Thoracic aorta (tissue), 2 donors: Measurements from ENCODE around the gene NECTIN4. TPM values are rescaled to one million over a fixed set of nuclear protein-coding genes. Genes with fewer than 3 reads are reported as not detected.
"Not testable (repeated sequence)": the region's sequence is repeated elsewhere in the genome, so short reads cannot be mapped to it uniquely, and the experiment has no call there.

ENCODE experiments used
- ATAC-seq: fragments of 150-250 bp; one replicate; pipeline ENCODE4 v1.8.0; 2017; ENCODE audit warnings: low read depth; ENCODE audit not compliant: insufficient number of reproducible peaks, low FRiP score
- DNase-seq: peaks from one replicate; pipeline ENCODE4 v3.0.0-alpha.2; 2020; ENCODE audit warnings: low spot score
- H3K27ac ChIP-seq, 2 donors: fragments of 200-600 bp; sonication (generic); 1 replicate in 1 of 2; 2 replicates in 1 of 2; pipeline ENCODE4 v1.5.1; 2016; ENCODE audit warnings: mild to moderate bottlenecking in 2 of 2, moderate library complexity in 2 of 2
- H3K27me3 ChIP-seq: fragments of 200-600 bp; sonication (generic); replicated peaks from 2 replicates; pipeline ENCODE4 v1.6.0; 2016; ENCODE audit warnings: mild to moderate bottlenecking; ENCODE audit not compliant: insufficient read depth
- H3K36me3 ChIP-seq: fragments of 200-600 bp; sonication (generic); one replicate; pipeline ENCODE4 v1.5.1; 2016
- H3K4me1 ChIP-seq, 2 donors: fragments of 200-600 bp; sonication (generic); 1 replicate in 1 of 2; 2 replicates in 1 of 2; pipeline versions ENCODE4 v1.5.1 to v1.6.0; 2016; ENCODE audit warnings: low read depth in 2 of 2, mild to moderate bottlenecking in 1 of 2; ENCODE audit not compliant: control insufficient read depth in 1 of 2
- H3K4me3 ChIP-seq: fragments of 200-600 bp; sonication (generic); 2 replicates; pipeline ENCODE4 v1.5.1; 2016; ENCODE audit warnings: mild to moderate bottlenecking
- H3K9me3 ChIP-seq: fragments of 200-600 bp; sonication (generic); 2 replicates; pipeline ENCODE4 v1.5.1; 2016
- total RNA-seq, 2 donors: library from RNA; depleted of rRNA; stranded (reverse); fragments of >200 nt; gene quantifications; one replicate each; pipeline versions ENCODE4 v1.1.0 to v1.2.3, GENCODE V29; 2016
- TF ChIP-seq, protein P1 (sequence below): fragments of 200-600 bp; sonication (generic); IDR thresholded peaks from one replicate; pipeline ENCODE4 v1.5.1; 2019; ENCODE audit warnings: antibody characterized with exemption

The NECTIN4 gene
- total RNA-seq, 2 donors from 2014 or later, result 0.14 TPM; not detected in 1

DNA sequence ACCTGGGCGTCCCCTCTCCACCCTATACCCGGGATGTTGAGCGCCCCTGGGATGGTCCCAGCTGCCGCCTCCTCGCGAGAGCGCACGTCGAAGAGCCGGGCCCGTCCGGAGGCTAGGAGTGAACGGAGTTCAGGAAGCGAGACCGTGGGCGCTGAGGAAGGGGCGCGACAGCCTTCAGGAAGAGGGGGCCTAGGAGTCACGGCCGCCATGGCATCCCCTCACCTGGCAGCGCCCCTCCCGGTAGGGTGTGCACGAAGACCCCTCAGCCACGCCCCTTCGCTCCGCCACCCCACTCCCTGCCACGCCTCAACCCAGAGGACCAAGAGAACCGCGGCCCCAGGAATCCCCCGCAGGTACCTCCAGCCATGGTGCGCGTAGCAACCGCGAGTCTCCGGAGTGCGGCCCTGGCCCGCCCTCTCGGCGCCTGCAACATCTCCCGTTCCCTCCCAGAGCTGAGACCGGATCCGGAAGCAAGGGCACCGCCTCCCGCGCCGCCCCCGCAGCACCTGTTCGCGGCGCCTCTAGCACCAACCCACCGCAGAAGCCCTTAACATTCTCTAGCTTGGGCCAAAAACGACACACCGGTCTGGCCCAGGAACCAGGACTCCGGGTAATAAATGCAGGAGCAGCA is 50.7 kb downstream of the NECTIN4 start, which contains the start of gene TSTD1:
TSTD1 (minus strand) TSS at position 442 of the 631 bp plus-strand sequence; CDS start at position 367, 75 bp downstream.
- ATAC-seq (no peak), DNase-seq (no peak)
- Histone ChIP-seq H3K27ac (no peak within 1 kb of the TSS), H3K27me3 (no peaks in the 10 kb centered on the region), H3K9me3 (no peaks in the 10 kb centered on the region), H3K4me3 (peak within 1 kb of the TSS; percentile 70), H3K4me1 (peaks cover 0 to 7% of the 10 kb centered on the region in 2 donors), H3K36me3 (peaks cover 39% of the 10 kb centered on the region)
- TF ChIP-seq, protein P1, sequence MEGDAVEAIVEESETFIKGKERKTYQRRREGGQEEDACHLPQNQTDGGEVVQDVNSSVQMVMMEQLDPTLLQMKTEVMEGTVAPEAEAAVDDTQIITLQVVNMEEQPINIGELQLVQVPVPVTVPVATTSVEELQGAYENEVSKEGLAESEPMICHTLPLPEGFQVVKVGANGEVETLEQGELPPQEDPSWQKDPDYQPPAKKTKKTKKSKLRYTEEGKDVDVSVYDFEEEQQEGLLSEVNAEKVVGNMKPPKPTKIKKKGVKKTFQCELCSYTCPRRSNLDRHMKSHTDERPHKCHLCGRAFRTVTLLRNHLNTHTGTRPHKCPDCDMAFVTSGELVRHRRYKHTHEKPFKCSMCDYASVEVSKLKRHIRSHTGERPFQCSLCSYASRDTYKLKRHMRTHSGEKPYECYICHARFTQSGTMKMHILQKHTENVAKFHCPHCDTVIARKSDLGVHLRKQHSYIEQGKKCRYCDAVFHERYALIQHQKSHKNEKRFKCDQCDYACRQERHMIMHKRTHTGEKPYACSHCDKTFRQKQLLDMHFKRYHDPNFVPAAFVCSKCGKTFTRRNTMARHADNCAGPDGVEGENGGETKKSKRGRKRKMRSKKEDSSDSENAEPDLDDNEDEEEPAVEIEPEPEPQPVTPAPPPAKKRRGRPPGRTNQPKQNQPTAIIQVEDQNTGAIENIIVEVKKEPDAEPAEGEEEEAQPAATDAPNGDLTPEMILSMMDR, result no peak

DNA sequence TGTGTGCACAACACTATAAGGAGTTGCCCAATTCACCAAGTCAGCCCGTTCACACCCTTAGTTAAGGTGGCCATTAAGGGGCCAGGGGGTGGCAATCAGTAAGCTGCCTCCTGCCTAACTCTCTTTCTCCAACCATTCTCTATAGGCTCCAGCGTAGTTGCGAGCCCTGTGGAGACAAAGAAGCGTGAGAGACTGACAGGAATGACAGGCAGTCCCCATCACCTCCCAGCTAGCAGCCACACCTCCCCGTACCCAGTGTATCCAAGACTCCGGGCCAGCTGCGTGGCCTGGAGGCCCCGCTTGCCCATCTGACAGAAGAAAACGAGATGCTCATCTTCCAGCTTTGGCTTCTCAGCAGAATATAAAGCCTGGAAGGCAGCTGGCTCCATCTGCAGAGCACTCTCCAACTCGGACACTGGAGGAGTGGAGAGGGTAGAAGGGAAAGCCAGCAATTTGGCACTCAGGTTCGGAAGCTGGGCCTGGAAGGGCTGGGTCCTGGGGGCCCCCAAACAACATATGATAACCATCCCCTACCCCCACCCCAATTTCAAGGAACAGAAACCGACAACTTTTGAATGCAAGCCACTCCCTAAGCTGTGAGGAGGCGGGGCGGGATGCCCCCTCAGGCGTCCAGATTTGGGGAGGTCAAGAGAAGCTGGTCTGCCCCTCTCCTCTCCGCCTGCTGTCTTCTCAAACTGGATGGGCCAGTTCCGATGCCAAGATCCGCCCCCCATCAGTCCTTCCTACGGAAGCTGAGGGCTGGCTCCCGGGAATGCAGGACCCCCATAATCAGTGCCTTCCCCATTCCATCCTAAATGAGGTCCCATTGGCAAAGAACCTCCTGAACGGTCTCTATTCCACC is 51.5 kb downstream of the NECTIN4 start:
- DNase-seq (no peak), ATAC-seq (no peak)
- TF ChIP-seq, protein P1, result no peak
- Histone ChIP-seq H3K27me3 (no peaks in the 10 kb centered on the region), H3K9me3 (no peaks in the 10 kb centered on the region), H3K4me1 (no peaks in the 10 kb centered on the region), H3K27ac (no peak overlapping the region), H3K4me3 (peak overlapping the region; percentile 70), H3K36me3 (peaks cover 37% of the 10 kb centered on the region)

DNA sequence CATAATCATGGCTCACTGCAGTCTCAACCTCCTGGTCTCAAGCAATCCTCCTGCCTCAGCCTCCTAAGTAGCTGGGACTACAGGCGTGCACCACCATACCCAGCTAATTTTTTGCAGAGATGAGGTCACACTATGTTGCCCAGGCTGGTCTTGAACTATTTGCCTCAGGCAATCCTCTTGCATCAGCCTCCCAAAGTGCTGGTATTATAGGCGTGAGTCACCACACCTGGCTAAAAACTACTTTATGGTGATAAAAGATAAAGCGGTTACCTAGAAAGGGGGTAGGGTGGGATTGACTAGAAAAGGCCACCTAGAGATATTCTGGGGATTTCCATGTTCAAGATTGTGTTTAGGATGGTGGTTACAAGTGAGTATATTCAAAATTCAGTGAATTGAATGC is 55.6 kb downstream of the NECTIN4 start:
- no peak overlapping the region for H3K27ac ChIP-seq
- DNase-seq, result no peak
- no peak for ATAC-seq
- TF ChIP-seq, protein P1, result no peak
- H3K27me3 ChIP-seq, result no peaks in the 10 kb centered on the region
- H3K36me3 ChIP-seq, result no peaks in the 10 kb centered on the region
- H3K4me3 ChIP-seq, result no peak overlapping the region
- no peaks in the 10 kb centered on the region for H3K9me3 ChIP-seq
- no peaks in the 10 kb centered on the region for H3K4me1 ChIP-seq

DNA sequence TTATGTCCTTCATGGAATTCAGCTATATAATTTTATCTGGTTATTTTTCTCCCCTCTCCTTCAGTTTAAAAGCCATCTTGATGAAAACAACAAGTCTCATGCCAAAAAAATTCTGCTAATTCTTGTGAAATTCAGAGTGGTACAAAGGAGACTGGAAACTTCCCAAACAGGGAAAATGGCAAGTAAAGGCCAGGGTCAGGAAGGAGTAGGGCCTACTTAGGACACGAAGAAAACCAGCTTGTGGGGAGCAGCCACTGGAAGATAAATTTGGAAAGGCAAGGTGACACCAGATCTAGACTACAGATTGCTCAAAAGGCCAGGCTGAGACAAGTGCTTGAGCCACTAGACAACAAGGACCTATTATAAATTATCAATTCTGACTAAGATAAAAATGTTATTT is 56.9 kb downstream of the NECTIN4 start:
- TF ChIP-seq, protein P1, result no peak
- H3K9me3 ChIP-seq, result no peaks in the 10 kb centered on the region
- H3K4me1 ChIP-seq, result no peaks in the 10 kb centered on the region
- ATAC-seq, result no peak
- no peaks in the 10 kb centered on the region for H3K27me3 ChIP-seq
- no peak overlapping the region for H3K4me3 ChIP-seq
- no peaks in the 10 kb centered on the region for H3K36me3 ChIP-seq
- no peak for DNase-seq
- no peak overlapping the region for H3K27ac ChIP-seq

DNA sequence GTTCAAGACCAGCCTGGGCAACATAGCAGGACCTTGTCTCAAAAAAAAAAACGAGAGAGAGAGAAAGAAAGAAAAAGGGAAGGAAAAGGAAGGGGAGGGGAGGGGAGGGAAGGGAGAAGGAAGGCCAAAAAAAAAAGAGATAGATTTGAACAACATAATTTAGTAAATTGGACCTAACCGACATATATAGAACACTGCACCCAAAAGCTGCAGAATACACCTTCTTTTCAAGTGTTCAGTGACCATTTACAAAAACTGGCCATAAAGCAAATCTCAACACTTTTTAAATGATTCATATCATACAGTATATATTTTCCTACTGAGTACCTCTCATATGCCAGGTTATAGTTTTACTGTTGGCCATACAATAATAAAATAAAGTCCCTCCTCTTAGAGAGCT is 57.5 kb downstream of the NECTIN4 start:
- Histone ChIP-seq H3K27ac (no peak overlapping the region), H3K36me3 (no peaks in the 10 kb centered on the region), H3K9me3 (no peaks in the 10 kb centered on the region), H3K4me3 (no peak overlapping the region), H3K27me3 (no peaks in the 10 kb centered on the region), H3K4me1 (no peaks in the 10 kb centered on the region)
- no peak for ATAC-seq
- DNase-seq, result no peak
- TF ChIP-seq, protein P1, result no peak

DNA sequence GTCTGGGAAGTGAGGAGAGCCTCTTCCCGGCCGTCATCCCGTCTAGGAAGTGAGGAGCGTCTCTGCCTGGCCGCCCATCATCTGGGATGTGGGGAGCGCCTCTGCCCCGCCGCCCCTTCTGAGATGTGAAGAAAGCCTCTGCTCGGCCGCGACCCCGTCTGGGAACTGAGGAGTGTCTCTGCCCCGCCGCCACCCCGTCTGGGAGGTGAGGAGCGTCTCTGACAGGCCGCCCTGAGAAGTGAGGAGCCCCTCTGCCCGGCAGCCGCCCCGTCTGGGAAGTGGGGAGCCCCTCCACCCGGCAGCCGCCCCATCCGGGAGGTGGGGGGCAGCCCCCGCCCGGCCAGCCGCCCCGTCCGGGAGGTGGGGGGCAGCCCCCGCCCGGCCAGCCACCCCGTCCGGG is 59.9 kb downstream of the NECTIN4 start:
- H3K9me3 ChIP-seq, H3K36me3 ChIP-seq, H3K27ac ChIP-seq, DNase-seq, H3K4me1 ChIP-seq, ATAC-seq, H3K4me3 ChIP-seq, H3K27me3 ChIP-seq: not testable (repeated sequence)

DNA sequence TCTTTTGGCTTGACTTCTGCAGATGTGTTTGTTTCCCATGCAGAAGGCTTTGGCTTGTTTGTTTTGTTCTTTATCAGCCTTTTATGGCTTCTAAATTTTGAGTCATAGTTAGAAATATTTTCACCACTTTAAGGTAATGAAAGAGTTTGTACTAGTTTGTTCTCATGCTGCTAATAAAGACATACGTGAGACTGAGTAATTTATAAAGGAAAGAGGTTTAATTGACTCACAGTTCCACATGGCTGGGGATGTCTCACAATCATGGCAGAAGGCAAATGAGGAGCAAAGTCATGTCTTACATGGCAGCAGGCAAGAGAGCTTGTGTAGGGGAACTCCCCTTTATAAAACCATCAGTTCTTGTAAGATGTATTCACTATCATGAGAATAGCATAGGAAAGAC is 62.4 kb downstream of the NECTIN4 start:
- H3K9me3 ChIP-seq, H3K27ac ChIP-seq, H3K4me3 ChIP-seq, H3K4me1 ChIP-seq, H3K27me3 ChIP-seq, DNase-seq, H3K36me3 ChIP-seq, ATAC-seq: not testable (repeated sequence)
